GM18909 (cell line): Measurements from ENCODE around the gene CARMIL1.

Source experiments
- ATAC-seq: cut with Tn5 transposase; IDR thresholded peaks from one replicate; pipeline ENCODE4 v1.9.1; 2021; ENCODE audit warnings: mild to moderate bottlenecking; ENCODE audit not compliant: unreplicated experiment, poor library complexity

CARMIL1 gene

DNA sequence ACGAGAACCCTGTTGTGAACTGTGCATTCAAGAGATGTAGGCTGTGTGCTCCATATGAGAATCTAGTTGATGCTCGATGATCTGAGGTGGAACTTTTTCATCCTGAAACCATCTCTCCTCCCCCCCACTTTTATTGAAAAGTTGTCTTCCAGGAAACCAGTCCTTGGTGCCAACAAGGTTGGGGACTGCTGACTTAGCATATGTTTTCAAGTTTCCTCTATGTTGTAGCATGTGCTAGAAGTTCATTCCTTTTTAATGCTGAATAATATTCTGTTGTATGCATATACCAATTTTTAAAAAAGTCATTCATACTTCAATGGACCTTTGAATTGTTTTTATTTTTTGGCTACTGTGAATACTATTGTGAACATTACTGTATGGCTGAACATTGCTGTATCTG, 27.2 kb downstream of the CARMIL1 start:
- no peak for ATAC-seq

DNA sequence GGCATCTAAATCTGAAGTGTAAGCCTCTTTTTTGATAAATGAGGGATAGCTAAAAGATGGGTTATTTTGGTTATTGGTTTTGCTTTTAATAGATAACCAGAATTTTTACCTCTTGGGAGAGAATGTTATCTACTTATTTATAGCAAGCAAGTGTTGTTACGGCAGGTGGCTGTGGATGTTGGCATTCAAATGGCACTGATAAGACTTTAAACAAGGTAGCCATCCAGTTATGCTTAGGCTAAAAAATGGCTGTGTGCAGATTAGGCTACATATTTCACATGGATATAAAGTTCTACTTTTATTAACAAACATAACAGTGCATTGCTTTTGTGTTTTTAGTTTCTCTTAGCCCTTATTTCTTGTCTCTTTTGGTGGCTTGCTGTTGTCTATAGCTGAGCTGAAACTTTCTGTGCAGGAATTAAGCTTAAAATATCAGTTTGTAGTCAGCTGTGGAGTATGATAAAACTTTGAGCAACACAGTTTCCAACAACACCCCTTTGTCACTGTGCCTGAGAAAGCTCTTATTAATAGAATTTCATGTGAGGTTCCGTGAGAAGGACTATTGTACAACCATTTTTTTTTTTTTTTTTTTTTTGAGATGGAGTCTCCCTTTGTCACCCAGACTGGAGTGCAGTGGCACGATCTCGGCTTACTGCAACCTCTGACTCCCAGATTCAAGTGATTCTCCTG, 28.8 kb downstream of the CARMIL1 start:
- no peak for ATAC-seq

DNA sequence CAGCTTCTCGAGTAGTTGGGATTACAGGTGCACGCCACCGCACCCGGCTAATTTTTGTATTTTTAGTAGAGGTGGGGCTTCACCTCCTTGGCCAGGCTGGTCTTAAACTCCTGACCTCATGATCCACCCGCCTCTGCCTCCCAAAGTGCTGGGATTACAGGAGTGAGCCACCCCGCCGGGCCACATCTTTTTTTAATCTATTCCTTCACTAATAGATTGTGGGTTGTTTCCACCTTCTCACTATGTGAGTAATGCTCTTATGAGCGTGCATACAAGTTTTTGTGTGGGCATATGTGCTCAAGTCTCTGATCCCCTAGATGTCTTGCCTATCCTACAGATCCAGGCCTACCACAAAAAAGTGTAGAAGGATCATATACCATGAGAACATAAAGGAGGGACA, 30.7 kb downstream of the CARMIL1 start:
- ATAC-seq, result no peak

DNA sequence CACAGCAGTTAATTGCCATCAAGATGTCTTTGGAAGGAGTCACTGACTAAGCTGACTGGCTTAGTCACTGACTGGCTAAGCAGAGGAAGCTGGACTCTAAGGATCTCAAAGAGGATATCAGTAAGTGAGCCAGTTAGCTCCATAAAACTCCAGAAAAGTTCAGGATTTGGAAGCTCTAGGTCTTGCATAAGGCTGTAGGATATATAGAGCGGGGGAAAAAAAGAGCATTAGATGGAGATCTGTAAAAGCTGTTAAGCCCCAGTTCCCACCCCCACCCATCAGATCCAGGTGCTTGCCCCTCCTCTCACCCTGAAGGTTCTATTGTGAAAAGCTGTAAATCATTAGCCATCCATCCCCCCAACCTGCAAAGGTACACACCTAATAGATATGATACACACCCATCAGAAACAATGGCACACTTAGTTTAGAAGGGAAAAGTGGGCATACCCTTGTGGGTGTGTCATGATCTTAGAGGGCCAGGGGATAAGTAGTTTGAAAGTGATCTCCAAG, 32.2 kb downstream of the CARMIL1 start:
- ATAC-seq, result no peak

DNA sequence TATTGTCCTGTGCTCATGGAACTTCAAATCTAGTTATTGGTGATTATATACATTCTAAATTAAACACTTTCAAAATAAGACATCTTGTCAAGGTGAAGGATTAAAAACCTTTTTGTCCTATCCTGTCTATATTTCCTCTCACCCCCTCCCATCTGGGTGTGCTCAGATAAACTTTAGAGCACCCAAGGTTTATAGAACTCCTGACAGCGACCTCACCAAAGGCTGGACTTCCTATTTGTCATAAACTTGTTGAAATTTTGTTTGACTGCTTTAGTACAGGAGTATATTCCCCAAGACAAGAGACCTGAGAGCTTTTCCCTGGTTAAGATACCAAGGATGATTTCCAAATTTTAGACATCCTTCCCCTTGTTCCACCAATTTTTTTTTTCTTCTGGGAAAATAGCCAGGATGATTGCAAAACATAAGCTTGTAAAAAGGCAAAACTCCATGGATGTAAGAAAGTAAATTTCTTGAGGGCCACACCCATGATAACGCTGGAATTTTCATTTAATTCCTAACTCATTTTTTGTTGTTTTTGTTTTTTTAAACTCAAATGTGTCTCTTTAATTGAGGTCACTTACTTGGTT, 33.0 kb downstream of the CARMIL1 start:
- ATAC-seq, result no peak

DNA sequence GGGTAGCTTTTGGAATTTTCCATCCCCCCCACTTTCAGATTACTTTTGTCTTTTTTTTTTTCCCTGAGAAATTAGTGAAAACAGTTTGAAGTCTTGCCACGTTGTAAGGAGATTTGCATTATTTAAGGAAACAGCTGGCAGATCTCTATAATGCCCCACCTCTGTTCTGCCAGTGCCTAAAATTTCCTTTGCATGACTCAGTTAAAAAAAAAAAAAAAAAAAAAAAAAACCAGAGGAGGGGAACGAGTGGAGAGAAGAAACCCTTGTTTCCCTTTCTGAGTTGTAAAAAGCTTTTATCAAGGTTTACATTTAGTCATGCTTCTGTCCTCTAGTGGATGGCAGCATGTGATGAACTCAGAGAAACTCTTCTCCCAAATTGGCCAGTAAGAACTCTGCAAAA, 33.5 kb downstream of the CARMIL1 start:
- ATAC-seq, result no peak

DNA sequence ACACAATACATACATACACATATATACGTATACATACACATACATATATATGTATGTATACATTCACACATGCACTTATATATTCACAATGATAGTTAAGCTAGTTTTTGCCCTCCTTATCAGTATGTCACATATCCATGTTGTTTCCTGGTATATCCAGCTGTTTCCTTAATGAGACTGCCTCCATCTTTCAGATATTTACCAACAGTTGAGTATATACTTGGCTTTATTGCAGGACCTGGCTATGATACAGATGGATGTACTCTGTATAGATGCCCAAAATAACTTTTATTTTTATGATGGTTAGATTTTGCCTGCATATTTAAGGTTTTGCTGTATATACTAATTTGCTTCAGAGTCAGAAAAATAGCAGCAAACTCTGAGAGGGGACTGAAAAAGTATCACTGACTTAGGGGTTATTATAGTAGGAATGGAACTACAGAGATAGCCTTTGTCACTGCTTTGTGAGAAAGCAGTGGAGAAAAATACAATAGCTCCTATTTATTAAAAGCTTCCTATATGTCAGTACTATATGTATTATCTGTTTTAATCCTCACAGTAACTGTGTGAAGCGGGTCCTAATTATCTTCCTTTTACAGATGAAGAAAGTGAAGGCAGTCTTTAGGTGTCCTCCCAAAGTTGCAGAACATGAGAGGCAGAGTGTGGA, 35.5 kb downstream of the CARMIL1 start:
- ATAC-seq, result no peak

DNA sequence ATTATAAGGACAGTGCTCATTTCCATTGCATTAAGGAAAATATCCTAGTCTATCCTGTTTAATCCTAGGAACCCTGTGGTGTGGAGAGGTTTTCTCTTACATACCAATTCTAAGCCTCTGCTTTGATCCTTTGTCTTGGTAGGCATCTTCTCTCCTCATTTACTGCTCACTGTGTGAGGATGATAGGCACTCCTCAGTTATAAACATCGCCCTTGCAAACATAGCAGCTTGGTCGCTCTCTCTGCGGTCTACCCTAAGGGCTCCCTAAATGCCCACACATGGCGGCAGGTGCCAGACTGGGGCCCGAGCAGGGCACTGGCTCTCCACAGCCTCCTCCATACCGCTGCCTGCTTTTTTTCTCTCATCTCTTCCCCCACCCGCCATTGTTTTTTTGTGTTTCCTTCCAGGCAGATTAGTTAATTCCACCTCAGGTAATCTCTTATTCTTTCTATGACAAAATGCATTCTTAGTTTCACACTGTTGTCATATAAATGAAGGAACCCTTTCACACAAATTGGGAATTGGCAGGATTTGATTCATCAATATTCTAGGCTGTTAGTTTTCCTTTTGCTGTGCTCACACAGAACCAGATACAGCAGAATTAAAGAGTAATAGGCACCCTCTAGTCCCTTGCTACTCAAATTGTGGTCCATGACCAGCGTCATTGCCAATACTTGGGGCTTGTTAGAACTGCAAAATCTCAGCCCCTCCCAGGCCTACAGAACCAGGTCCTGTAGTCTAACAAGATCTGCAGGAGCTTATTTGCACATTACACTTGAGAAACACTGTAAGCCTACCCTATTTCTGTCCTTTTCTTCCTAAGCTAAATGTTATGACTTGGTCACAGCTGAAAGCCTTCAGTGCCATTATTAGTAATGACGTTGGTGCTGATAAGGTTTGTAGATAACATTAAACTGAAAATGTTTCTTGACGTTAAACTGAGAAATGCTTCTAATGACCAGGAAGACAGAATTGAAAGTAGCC, 36.3 kb downstream of the CARMIL1 start:
- ATAC-seq, result no peak

DNA sequence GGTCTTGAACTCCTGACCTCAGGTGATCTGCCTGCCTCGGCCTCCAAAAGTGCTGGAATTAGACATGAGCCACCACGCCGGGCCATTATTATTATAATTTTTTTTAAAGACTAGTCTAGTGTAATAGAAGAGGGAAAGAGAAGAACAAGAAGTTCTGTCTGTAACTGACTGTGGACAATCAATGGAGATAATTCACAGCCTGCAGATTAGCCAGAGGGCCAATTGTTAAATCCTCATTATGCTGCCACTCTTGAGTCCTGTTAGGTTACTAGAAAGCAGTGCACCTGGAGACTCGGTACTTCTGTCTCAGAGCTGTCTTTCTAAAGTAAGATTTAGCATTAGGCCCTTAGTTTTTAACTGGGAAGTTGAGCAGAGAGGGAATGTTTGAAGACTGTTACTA, 37.5 kb downstream of the CARMIL1 start:
- ATAC-seq, result no peak

DNA sequence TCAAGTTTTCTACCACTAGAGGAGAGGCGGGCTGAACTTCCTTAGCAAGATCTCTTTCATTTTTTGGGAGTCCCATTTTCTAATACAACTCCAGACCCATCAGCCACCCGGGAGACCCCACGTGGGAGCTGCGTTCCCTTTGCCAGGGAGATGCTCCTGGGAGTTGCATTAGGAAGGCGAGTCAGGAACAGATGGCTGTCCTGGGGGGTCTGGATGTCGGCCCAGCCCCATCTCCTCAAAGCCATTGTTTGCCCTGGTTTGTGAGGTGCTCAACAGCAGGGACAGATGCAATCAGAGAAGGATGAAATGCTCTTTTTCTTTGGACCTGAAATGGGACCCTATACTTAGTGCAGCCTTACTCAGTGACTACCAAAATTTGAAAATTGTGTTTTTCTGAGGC, 39.4 kb downstream of the CARMIL1 start:
- ATAC-seq, result no peak

DNA sequence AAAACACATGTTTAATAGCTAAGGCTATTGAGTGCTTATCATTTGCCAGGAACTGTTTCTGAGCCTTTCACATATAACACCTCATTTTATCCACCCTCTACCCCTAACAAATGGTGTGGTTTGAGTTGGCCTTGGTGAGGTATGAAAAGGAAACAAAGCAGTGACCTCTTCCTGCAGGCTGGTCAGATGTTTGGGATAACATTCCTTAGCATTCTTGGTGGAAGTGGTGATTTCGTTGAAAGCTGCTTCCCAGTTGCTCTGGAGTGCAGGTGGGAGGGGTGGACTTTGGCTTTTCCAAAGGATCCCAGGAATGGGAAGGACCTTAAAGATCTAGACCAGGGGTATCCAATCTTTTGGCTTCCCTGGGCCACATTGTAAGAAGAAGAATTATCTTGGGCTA, 41.3 kb downstream of the CARMIL1 start:
- ATAC-seq, result no peak

DNA sequence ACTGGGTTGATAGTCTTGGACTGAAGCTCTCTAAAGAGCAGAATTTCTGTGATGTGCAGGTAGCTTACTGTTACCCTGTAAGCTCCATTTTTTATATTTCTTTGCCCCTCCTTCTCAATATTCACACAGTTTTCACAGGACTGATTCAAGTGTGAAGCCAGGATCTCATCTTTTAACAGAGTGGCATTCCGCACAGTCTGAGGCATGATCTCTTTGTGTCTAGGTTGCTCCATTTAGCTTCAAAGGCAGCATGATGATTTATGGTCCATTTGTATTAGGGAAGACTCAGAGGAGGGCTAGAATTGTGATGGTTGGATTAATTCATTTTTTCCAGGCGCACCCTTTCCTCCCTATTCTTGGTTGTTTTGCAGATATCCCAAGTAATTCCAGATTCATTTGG, 43.5 kb downstream of the CARMIL1 start:
- ATAC-seq, result no peak

DNA sequence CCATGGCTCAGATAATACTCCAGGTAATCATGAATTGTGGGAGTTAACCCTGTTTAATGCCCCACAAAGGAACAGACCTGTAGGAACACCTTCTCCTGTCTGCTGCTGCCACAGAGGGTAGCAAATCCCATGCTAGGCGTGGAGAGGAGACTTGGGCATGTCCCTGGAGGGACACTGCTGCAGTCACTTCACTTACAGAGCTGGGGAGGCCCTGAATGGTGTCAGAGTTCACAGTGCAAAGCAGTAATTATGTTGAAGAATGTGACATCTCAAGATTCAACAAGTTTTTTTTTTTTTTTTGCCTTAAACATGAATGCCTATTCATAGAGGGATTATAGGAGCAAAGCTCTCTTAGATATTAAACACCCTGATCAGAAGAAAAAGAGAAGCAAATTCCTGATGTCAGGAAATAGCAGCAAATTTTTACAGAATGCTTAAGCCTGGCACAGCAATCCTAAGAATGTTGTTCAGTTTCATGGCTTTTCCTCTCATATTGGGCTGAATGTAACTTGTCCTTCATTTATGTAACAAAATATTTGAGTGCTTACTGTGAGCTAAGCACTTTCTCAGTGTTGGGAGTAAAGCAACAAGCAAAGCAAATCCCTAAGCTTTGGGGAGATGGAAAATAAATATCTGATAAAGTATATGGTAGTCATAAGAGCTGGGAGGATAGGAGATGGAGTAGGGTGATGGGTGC, 45.0 kb downstream of the CARMIL1 start:
- ATAC-seq, result no peak

DNA sequence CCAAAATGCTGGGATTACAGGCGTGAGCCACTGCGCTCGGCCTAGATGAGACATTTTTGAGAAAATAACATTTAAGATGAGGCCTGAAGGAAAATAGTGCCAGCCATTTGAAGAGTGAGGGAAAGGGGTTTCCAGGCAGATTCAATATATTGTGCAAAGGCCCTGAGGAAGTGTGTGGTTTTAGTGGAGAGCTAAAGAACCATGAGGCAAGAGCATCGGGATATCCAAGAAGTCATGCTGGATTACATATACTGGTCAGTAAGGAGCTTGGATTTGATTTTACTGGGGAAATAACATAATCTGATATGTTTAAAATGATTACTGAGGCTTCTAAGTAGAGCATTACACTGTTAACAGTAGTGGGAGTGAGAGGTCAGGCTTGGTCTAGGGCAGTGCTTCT, 47.0 kb downstream of the CARMIL1 start:
- ATAC-seq, result no peak

DNA sequence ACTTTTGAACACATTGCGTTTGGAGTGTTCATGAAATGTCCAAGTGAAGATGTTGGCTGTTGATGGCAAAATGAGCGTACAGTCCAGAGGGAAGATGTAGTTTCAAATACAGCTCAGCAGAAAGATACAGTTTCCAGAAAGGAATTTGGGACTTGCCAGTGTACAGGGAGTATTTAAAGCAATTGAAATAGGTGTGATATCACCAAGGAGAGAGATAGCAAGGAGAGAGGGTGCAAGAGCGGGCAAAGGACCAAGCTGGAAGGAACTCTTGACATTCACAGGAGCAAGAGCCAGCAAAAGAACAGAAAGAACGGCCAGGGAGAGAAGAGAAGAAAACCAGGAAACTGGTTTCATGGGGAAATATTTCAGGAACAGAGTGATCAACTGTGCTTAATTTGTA, 47.8 kb downstream of the CARMIL1 start:
- ATAC-seq, result no peak

DNA sequence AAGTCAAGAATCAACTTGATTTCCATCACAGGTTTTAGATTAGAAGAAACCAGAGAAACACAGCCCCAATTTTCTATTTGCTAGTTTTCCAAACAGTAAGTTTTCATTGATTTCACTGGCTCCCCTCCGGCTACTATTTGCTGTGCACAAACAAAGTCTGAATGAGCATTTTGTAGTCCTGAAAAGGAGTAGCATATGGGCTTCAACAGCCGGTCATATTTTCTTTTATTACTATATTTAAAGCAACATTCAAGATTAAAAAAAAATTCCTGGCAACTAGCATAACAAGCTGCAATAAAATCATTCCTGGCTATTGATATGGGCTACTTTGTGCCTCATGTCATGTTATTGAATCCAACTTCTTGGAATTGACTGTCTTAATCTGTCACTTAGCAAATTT, 48.3 kb downstream of the CARMIL1 start:
- ATAC-seq, result no peak

DNA sequence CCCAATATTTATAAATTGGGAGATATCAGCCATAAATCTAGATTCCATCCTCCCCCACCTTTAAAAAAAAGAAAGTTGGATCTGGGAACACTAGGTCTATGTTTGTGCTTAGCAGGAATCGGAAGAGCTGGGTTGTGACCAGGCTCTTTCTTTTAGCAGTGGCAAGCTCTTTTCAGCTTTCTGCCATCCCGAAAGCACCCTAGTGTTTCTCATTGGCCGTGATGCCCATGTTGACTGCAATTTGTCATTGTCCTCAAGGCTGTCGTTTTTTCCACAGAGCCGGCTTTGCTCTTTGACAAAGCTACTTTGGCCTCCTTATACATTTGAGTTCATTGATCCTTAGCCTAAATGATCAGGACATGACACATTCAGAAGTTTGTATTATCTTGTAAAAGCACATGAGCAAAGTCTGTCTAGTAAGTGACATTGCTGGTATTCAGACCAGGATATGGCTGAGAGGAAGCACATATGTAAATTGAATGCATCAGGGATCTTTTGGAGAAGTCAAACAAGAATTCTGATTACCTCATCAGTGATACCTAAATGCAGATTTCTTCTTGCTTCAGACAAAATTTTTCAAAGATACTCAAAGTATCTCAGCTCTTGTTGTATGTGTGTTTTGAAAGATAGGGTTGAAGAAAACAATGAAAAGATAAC, 50.1 kb downstream of the CARMIL1 start:
- no peak for ATAC-seq

DNA sequence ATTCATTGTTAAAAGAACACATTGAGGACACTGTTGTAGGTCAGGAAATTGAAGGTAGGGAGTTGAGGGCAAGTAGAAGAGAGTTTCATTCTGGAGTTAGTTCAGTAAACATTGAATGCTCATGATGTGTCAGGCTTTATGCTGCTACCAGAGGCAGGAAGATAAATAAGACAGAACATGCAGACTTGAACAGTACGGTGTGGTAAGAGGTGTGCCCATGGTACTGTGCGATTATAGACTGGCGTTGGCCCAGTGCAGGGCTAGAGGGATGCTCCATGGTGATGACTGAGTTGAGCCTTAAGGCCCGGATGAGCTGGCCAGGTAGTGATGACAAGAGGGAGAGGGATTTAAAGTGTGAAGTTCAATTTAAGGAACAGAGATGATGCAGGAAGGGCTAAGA, 50.8 kb downstream of the CARMIL1 start:
- ATAC-seq, result no peak
